ENCODE results near the gene TRPM5. TPM values are rescaled to one million over a fixed set of nuclear protein-coding genes. Genes with fewer than 3 reads are reported as not detected.

The TRPM5 gene
- total RNA-seq, 1 donor from 2014 or later: not detected

DNA sequence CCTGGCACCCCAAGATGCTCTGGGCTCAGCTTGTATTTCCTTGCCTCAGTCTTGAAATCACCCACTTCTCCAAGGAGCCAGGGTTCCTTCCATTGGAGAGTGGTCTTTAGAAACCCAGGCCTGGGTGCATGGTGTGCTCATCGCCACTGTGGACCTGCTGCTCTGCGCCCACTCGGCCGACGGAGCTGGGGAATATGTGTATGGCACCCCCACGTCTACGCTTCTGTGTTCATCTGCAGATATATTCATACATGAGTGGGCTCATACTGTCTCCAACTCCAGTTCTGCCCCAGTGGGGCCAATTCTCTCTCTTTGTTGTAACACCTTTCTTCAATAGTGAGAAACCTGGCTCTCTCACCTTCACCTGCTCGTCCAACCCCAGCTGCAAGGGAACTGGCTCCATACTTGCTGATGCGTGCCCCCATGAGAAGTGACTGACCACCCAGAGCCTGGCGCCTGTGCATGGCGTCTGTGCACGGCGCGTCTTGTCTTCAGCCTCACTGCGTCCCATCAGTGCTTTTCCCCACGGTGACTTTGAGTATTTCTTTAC lies 40.3 kb upstream of the TRPM5 start:
- no peaks in the 10 kb centered on the region for H3K27me3 ChIP-seq (ENCODE audit: insufficient read depth, low read length)
- H3K9ac ChIP-seq (ENCODE audit: low read length): no peak overlapping the region
- Mint-ChIP-seq H3K27ac (ENCODE audit: unreplicated experiment) (no peak overlapping the region), H3K27me3 (ENCODE audit: low read depth, unreplicated experiment) (peaks cover 74% of the 10 kb centered on the region), H3K4me1 (ENCODE audit: low read depth, unreplicated experiment) (no peaks in the 10 kb centered on the region), H3K4me3 (ENCODE audit: unreplicated experiment) (no peak overlapping the region), H3K9me3 (ENCODE audit: unreplicated experiment) (peaks cover 41% of the 10 kb centered on the region), H3K36me3 (ENCODE audit: low read depth, unreplicated experiment) (peaks cover 2% of the 10 kb centered on the region)
- no peaks in the 10 kb centered on the region for H3K4me1 ChIP-seq (ENCODE audit: insufficient read depth, low read length)
- H3K27ac ChIP-seq (ENCODE audit: low read depth, low read length): no peak overlapping the region
- no peaks in the 10 kb centered on the region for H3K79me2 ChIP-seq (ENCODE audit: insufficient read depth, low read length)
- TF ChIP-seq CTCF (IDR thresholded peaks at IDR 0.05; ENCODE audit: insufficient read depth, low read depth, low read length) (no peak), EZH2 (IDR thresholded peaks at IDR 0.05; ENCODE audit: insufficient read depth, low read length) (no peak)
- DNase-seq (ENCODE audit: low read depth) (no peak), FAIRE-seq (no peak)
- H3K9me3 ChIP-seq (ENCODE audit: insufficient read depth, low read depth, low read length): peaks cover 8% of the 10 kb centered on the region
- no peaks in the 10 kb centered on the region for H3K36me3 ChIP-seq (ENCODE audit: insufficient read depth, low read length)
- no peak overlapping the region for H3K4me3 ChIP-seq (ENCODE audit: insufficient read depth, low read depth, low read length)
- no peaks in the 10 kb centered on the region for H4K20me1 ChIP-seq (ENCODE audit: insufficient read depth, low read length)
- H2AFZ ChIP-seq (ENCODE audit: low read depth, low read length): no peak overlapping the region
- H3K4me2 ChIP-seq (ENCODE audit: low read length): no peak overlapping the region

GRCh38 chr11:2483426-2483825 lies 39.1 kb upstream of the TRPM5 start:
- Histone ChIP-seq H3K9ac (ENCODE audit: low read length) (no peak overlapping the region), H4K20me1 (ENCODE audit: insufficient read depth, low read length) (no peaks in the 10 kb centered on the region), H3K27ac (ENCODE audit: low read depth, low read length) (no peak overlapping the region), H3K9me3 (ENCODE audit: insufficient read depth, low read depth, low read length) (peaks cover 5% of the 10 kb centered on the region), H3K36me3 (ENCODE audit: insufficient read depth, low read length) (no peaks in the 10 kb centered on the region), H3K4me3 (ENCODE audit: insufficient read depth, low read depth, low read length) (no peak overlapping the region), H2AFZ (ENCODE audit: low read depth, low read length) (no peak overlapping the region), H3K27me3 (ENCODE audit: insufficient read depth, low read length) (no peaks in the 10 kb centered on the region), H3K79me2 (ENCODE audit: insufficient read depth, low read length) (no peaks in the 10 kb centered on the region), H3K4me1 (ENCODE audit: insufficient read depth, low read length) (no peaks in the 10 kb centered on the region), H3K4me2 (ENCODE audit: low read length) (no peak overlapping the region)
- H3K4me1 Mint-ChIP-seq (ENCODE audit: low read depth, unreplicated experiment): no peaks in the 10 kb centered on the region
- no peak for DNase-seq (ENCODE audit: low read depth)
- no peak overlapping the region for H3K4me3 Mint-ChIP-seq (ENCODE audit: unreplicated experiment)
- no peak for FAIRE-seq
- TF ChIP-seq CTCF (IDR thresholded peaks at IDR 0.05; ENCODE audit: insufficient read depth, low read depth, low read length) (no peak), EZH2 (IDR thresholded peaks at IDR 0.05; ENCODE audit: insufficient read depth, low read length) (no peak)
- peaks cover 70% of the 10 kb centered on the region for H3K27me3 Mint-ChIP-seq (ENCODE audit: low read depth, unreplicated experiment)
- peaks cover 2% of the 10 kb centered on the region for H3K36me3 Mint-ChIP-seq (ENCODE audit: low read depth, unreplicated experiment)
- peaks cover 37% of the 10 kb centered on the region for H3K9me3 Mint-ChIP-seq (ENCODE audit: unreplicated experiment)
- no peak overlapping the region for H3K27ac Mint-ChIP-seq (ENCODE audit: unreplicated experiment)

- H3K9me3 ChIP-seq (ENCODE audit: insufficient read depth, low read depth, low read length): peaks cover 5% of the 10 kb centered on the region
- H3K27ac ChIP-seq (ENCODE audit: low read depth, low read length): no peak overlapping the region
- no peak overlapping the region for H3K4me3 ChIP-seq (ENCODE audit: insufficient read depth, low read depth, low read length)
- H3K27me3 ChIP-seq (ENCODE audit: insufficient read depth, low read length): peaks cover 2% of the 10 kb centered on the region
- no peak overlapping the region for H2AFZ ChIP-seq (ENCODE audit: low read depth, low read length)
- Mint-ChIP-seq H3K4me3 (ENCODE audit: unreplicated experiment) (no peak overlapping the region), H3K36me3 (ENCODE audit: low read depth, unreplicated experiment) (peaks cover 2% of the 10 kb centered on the region), H3K27ac (ENCODE audit: unreplicated experiment) (no peak overlapping the region), H3K9me3 (ENCODE audit: unreplicated experiment) (peaks cover 37% of the 10 kb centered on the region), H3K4me1 (ENCODE audit: low read depth, unreplicated experiment) (no peaks in the 10 kb centered on the region), H3K27me3 (ENCODE audit: low read depth, unreplicated experiment) (peaks cover 71% of the 10 kb centered on the region)
- no peaks in the 10 kb centered on the region for H3K36me3 ChIP-seq (ENCODE audit: insufficient read depth, low read length)
- H3K9ac ChIP-seq (ENCODE audit: low read length): no peak overlapping the region
- no peak for FAIRE-seq
- no peak overlapping the region for H3K4me2 ChIP-seq (ENCODE audit: low read length)
- TF ChIP-seq CTCF (IDR thresholded peaks at IDR 0.05; ENCODE audit: insufficient read depth, low read depth, low read length): no peak
- TF ChIP-seq EZH2 (IDR thresholded peaks at IDR 0.05; ENCODE audit: insufficient read depth, low read length): no peak
- no peaks in the 10 kb centered on the region for H3K4me1 ChIP-seq (ENCODE audit: insufficient read depth, low read length)
- no peak for DNase-seq (ENCODE audit: low read depth)
- no peaks in the 10 kb centered on the region for H4K20me1 ChIP-seq (ENCODE audit: insufficient read depth, low read length)
- H3K79me2 ChIP-seq (ENCODE audit: insufficient read depth, low read length): no peaks in the 10 kb centered on the region
Observed at GRCh38 chr11:2482745-2483144, 38.4 kb upstream of the TRPM5 start.

All from astrocyte (in vitro differentiated cells and primary cell).